Stimulated activated CD4-positive, alpha-beta T cell treated with anti-CD3 and anti-CD28 coated beads, Interleukin-1b, Interleukin-23, amount 100 ng/mL, for 4 hours (primary cell): Measurements from ENCODE around the gene FMR1NB.

Experiments used
- DNase-seq, 2 donors: peaks; one replicate each; pipeline ENCODE4 v3.0.0-alpha.2; 2020; ENCODE audit warnings: low read depth in 2 of 2

The FMR1NB gene, protein sequence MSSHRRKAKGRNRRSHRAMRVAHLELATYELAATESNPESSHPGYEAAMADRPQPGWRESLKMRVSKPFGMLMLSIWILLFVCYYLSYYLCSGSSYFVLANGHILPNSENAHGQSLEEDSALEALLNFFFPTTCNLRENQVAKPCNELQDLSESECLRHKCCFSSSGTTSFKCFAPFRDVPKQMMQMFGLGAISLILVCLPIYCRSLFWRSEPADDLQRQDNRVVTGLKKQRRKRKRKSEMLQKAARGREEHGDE

DNA sequence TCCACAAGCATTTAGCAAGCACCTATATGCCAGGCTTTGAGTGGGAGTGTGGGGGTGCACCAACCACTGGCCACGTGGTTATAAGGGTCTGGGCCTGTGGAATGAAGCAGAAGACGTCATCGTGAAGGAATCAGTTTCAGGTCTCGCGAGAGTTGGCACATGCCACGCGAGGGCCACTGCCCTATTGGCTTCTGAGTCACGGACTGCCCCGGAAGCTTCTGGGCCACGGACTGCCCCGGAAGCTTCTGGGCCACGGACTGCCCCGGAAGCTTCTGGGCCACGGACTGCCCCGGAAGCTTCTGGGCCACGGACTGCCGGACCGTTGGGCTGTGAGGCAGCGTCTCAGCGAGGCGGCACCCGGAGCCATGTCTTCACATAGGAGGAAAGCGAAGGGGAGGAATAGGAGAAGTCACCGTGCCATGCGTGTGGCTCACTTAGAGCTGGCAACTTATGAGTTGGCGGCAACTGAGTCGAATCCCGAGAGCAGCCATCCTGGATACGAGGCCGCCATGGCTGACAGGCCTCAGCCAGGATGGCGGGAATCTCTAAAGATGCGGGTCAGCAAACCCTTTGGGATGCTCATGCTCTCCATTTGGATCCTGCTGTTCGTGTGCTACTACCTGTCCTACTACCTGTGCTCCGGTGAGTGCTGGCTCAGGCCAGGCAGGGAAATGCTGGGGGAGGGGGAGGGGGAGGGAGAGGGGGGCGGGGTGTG, at the start of gene FMR1NB:
Gene FMR1NB, plus strand, starts transcription at position 300 of the 715 bp plus-strand sequence. Its CDS starts 66 bp downstream, at position 366.
- no peak for DNase-seq

DNA sequence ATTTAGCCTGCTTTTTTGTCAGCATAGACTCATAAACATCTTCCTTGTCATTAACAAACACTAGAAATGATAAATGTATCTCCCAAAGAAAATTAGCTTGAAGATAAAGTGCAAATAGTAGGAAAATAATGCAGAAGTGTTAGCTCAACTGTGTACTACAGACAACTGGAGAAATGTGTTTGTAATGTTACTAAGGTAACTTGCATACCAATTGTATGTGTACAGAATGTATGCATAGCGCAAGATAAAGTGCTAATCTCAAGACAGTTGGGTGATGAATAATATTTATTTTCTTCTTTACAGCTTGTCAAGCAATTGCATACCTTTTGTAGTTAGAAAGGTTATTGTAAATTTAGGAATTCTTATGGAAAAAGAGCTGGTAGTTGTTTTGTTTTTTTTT, 47.3 kb upstream of the FMR1NB start:
- DNase-seq: no peak

DNA sequence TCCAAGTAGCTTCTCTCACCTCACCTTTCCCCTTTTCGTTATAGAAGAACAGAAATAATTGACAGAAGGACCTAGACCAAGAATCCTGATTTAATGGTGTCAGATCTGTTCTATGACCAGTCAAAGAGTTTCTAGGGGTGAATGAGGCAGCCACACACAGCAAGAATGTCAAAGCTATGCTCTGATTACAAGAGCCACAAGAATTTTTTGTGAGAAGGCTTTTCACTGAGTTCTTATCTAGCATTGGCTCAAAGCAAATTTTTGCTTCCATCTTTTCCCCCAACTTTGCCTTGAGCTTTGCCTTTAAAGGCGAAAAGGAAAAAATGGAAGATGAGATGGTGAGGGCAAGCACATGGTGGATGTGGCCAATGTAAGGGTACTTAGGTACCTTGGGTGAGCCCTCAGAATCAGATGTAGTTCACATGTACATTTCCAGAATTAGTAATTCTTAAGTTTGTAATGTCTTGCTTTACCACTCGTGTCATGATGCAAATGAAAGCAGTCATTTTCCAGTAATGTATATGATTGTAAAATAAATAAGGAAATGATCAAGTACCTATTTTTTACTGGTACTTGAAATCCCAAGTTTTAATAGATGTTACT, 45.9 kb upstream of the FMR1NB start:
- DNase-seq: no peak

DNA sequence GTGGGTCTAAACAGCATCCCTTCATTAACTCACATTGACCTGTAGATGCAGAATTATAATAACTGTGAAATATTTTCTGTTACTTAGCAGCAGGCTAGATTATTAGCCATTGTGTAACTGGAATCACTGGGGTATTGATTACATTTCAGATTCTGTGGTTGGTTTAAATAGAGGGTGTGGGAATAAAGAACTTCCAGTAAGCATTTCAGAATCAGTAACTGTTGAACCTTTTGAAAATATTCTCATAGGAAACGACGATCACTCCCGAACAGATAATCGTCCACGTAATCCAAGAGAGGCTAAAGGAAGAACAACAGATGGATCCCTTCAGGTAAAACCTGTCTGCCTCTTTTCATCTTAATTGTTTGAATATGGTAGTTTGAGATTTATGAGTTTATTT, 35.9 kb upstream of the FMR1NB start:
- DNase-seq: no peak

DNA sequence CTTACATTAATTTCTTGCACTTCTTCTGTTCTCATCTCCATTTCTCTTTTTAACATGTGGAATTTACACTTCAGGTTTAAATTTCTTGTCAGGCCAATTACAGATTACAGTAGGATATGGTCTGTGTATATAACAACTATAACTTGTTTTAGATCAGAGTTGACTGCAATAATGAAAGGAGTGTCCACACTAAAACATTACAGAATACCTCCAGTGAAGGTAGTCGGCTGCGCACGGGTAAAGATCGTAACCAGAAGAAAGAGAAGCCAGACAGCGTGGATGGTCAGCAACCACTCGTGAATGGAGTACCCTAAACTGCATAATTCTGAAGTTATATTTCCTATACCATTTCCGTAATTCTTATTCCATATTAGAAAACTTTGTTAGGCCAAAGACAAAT, 32.6 kb upstream of the FMR1NB start:
- no peak for DNase-seq

DNA sequence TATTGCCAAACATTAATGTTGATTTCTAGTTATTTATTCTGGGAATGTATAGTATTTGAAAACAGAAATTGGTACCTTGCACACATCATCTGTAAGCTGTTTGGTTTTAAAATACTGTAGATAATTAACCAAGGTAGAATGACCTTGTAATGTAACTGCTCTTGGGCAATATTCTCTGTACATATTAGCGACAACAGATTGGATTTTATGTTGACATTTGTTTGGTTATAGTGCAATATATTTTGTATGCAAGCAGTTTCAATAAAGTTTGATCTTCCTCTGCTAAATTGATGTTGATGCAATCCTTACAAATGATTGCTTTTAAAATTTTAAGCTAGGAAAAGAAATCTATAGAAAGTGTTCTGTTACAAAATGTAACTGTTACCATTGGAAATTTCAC, 30.8 kb upstream of the FMR1NB start:
- DNase-seq: no peak

DNA sequence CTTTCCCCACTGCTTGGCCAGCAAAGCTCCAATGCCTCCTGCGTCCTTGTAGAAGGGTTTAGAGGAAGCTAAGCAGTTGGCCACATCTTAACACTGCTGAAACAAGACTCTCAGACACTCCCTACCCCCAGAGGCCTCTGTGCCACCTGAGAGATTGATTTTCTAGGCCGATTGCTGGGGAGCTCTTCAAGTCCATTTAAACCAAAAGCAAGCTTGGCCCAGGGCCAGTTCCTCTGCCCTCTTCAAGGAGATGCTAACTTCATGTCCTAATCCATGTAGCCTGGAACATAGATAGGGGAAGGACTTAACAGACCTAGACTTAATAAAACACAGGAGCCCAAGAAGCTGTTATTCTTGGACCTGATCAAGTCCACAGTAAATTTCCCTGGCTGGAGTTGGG, 27.2 kb upstream of the FMR1NB start:
- DNase-seq: no peak

DNA sequence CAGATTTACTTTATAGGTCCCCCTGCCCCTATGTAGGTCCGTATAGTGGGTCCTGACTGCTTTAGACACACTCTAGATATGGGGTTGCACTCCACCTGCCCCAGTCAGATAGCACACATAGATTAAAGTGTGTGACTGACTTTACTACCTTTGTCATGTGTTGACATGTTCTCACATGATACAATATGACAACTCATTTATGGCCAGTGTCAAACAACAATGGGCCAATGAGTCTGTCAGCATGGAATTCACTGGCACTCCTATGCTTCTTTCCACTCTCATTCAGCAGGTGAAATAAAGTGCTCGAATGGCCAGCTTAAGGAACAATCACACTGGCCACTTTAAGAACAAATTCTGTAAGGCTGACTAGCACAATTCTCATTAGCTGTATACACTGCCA, 23.8 kb upstream of the FMR1NB start:
- DNase-seq: no peak

DNA sequence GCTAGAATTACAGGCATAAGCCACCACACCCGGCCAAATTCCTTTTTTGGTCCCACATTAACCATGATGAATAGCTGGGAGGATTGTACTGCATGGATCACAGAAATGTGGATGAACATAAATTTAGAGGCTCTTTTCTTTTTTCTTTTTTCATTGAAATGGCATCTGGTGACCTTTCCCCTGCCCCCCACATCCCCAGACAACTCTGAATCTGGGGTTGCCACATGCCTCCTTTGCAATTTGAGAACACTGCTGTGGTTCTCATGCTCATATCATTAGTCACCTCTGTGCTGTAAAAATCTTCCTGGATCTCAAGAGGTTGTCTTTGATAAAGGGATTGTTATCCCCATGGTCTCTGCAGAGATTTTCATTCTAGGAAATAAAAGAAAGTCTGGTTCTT, 22.8 kb upstream of the FMR1NB start:
- DNase-seq: no peak

DNA sequence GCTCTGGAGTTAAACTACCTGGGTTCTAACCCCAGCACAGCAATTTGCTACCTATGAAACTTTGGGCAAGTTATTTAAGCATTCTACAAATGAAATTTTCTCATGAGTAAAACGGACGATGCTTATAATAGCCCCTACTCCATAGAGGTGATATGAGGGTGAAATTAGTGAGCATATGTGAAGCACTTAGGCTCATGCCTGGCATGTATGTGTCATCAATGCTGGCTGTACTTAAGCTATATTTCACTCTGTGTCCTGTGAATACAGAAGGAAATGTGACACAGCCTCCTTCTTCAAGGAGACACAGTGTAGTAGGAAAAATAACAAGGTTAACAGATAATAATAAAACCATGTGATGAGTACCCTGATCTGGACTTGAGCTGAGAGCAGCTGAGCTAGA, 20.4 kb upstream of the FMR1NB start:
- no peak for DNase-seq

DNA sequence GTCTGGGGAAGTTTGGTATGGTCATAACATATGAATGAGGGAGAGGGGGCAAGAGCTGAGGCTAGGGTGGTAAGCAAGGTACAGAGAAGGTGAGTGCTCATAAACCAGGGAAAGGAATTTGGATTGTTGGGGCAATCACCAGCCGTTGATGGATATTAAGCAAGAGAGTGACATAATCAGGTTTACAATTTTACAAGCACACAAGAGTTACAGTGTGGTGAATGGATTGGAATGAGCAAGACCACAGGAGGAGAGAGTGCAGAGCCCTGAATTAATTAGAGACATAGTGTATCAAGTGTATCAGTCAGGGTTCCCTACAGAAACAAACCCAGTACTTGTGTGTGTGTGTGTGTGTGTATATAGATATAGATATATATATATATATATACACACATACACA, 18.7 kb upstream of the FMR1NB start:
- DNase-seq: no peak

DNA sequence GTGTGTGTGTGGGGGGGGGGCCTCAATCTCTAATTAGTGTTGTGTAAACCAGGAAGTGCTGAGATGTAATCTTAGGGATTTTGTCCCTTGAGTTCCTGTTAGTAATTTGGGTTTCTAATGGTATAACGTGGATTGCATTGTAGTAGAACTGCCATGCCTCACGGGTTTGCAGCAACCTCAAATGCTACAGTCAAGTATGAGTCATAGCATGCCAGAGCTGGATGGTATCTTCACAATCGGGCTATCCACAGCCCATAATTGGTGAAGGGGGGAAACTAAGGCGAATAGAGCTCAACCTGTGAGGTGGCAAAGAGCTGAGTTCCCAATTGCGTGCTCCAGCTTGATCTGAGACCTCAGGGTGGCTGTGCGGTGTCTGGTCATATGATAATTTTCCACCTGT, 2.2 kb upstream of the FMR1NB start:
- DNase-seq: no peak

DNA sequence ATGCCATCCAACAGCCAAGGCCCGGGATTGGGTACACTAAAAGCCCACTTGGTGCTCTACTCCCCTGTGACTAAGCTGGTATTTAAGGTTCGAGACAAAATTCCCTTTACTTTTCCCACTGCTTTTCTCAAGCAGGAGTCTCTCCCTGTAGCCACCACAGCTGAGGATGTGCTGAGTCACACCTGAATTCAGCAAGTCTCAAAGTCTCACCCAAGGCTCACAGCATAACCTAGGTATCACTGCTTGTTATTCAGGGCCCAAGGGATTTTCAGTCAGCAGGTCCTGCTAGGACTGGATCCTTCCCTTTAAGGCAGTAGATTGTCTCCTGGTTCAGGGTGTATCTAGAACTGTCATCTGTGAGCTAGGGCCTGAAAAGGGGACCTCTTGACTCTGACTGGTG, 39.2 kb downstream of the FMR1NB start:
- no peak for DNase-seq

DNA sequence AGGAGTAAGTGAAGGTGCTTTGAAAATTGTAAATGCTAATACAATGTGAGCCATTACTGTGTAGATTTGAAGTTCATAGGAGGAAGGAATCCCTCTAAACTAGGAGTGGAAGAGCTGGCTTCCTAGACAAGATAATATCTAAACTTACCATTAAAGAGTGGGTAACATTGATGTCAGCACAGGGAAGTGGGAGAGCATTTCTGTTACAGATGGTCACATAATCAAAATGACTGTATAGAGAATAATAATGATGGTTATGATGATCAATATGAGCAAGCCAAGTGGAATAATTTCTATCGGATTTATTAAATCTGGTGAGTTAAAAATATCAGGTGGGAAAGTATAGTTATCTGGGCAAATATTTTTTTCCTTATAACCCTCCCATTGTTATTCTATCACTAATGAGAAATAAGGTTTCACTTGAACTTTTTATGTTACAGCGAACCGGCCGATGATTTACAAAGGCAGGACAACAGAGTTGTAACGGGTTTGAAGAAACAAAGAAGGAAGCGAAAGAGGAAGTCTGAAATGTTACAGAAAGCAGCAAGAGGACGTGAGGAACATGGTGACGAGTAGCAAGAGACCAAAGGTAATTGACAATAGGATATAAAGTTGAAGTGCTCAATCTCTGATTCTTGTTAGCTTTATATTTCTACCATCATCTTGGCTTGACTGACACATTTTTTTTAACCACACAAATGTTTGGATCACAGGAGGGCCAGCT, 43.5 kb downstream of the FMR1NB start:
- no peak for DNase-seq

DNA sequence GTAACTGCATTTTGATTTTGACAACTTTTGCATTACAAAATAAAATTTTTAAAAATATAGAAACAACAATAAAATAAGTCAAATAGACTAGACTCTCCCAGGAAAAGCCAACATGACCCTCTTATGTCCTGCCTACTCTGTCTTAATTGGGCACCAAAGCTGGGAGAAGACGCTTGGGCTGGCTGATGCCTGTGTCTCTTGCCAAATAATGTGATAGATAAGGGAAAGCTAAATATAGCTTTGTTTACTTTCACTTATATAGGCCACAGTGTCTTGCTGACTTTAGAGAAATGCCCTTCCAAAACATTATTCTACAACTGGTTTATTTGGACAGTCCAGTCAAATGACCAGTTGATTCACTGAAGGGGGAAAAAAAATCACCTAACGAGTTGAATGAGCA, 54.2 kb downstream of the FMR1NB start:
- DNase-seq: no peak

DNA sequence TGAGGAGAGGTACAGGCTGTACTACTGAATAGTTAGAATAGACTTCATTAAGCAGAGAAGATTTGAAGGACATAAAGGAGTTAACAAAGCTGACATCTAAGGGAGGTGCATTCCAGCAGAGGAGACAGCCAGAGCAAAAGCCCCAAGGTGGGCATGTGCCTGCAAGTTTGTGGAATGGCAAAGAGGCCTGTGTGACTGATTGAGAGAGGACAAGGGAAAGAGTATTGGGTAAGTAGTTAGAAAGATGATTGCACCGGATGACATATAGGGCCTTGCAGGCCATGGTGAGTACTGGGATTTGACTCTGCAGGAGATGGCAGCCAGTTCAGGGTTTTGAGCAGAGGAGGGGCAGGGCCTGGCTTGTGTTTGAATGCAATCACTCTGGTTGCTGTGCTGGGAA, 55.9 kb downstream of the FMR1NB start:
- no peak for DNase-seq

DNA sequence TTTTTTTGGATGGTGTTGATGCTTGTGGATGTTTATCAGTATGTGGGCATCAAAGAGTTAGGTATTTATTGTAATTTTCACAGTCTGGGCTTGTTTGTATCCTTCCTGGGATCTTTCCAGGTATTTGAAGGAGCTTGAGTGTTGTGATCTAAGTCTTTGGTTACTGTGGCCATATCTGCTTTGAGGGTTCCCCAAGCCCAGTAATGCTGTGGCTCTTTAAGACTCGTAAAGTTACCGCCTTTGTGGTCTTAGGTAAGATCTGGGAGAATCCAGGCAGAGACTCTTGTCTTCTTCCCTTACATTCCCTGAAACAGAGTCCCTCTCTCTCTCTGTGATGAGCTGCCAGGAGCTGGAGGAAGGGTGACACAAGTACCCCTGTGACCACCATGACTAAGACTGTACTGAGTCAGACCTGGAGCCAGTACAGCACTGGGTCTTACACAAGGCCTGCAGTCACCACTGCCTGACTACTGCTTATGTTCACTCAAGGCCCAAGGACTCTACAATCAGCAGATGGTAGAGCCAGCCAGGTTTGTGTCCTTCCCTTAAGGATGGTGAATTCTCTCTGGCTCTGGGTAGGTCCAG, 62.2 kb downstream of the FMR1NB start:
- no peak for DNase-seq

DNA sequence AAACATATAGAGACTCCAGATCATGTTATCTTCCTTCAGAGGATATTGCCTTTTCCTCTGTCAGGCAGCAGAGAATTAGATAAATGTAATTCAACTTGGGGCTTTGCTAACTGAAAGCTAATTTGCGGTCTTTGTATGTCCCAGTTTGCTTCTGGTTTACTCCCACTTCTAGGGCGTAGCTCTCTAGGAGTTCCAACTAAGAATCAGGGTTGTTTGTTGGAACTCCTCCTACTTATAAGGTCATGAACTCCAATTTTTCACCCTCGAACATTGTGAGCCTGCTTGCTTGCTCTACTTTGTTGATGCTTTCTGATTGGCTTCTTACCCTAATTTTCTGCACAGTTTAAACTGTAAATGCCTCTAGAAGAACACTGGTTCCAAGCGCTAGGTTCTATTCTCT, 66.1 kb downstream of the FMR1NB start:
- no peak for DNase-seq

DNA sequence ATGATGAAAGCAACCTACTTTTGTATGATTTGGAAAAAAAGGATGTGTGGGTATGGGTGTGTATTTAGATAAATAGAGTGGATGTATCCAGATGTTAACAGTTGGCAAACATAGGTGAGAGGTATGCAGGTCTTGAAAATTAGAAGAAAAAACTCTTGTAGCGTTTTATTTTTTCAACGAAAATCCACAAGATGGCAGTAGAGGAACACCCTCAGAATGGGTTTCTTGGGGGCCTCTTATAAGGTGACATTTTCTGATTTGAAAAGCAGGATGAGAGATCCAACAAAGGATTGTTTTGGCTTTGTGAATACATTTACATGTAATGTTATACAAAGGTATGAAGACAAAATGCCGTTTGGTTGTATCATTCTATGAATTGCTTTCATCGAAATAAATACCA, 68.3 kb downstream of the FMR1NB start:
- no peak for DNase-seq

DNA sequence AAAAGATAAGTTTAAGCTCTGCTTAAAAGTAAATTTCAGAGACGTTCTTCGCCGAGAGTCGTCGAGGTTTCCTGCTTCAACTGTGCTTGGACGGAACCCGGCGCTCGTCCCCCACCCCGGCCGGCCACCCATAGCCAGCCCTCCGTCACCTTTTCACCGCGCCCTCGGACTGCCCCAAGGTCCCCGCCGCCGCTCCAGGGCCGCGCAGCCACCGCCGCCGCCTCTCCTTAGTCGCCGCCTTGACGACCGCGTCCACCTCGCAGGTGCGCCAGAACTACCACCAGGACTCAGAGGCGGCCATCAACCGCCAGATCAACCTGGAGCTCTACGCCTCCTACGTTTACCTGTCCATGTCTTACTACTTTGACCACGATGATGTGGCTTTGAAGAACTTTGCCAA, 70.8 kb downstream of the FMR1NB start:
- no peak for DNase-seq

DNA sequence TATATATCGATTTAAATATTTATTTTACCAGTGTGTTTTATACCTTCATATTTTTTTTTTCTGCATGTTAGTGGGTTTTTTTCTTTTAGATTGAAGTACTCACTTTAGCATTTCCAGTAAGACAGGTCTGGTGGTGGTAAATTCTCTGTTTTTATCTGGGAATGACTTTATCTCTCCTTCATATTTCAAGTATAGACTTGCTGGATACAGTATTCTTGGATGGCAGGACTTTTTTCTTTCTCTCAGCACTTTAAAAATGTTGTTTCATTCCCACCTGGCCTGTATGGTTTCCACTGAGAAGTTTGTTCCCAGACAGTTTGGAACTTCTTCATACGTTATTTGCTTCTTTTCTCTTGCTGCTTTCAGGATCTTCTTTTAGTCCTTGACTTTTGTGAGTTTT, 86.1 kb downstream of the FMR1NB start:
- DNase-seq: no peak

DNA sequence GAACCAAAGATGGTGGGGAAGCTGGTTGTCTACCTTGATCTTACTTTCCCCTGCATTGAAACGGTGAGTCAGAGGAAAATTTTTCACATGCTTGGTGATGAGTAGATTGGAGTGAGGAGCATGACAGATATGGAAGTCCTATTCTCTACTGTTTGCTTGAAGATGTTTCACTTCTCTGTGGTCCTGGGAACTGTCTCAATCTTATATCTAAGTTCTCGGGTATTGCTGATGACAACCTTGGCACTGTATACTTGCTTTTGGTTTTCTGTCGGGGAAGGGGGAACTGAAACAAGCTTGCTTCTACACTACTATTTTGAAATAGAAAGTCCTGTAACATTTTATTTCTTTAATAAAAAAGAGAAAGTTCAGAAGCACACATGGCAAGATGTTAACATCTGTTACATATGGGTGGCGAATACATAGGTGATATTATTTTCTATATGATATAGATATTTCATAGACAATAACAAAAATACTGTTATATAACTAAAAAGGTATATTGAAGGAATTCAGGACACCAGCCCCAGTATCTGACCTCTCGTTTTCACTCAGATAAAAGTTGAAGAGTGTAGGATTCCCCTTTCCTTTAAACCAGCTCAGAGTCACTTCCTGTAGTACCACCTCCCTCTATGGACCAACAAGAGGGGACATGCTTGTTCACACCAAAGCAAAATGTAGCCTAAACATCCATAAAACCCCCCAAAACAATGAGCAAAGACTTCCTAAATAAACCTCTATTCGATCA, 88.8 kb downstream of the FMR1NB start:
- DNase-seq: no peak
